Measurements from ENCODE around the gene MRPL34.

The MRPL34 gene

GRCh38 chr19:17347361-17347760 lies 41.7 kb downstream of the MRPL34 start:
- no peak for DNase-seq

- no peak for DNase-seq
Observed at GRCh38 chr19:17347877-17348276, 42.2 kb downstream of the MRPL34 start.

- DNase-seq, result no peak
Observed at GRCh38 chr19:17348700-17349099, 43.0 kb downstream of the MRPL34 start.

- no peak for DNase-seq
Observed at GRCh38 chr19:17351815-17352435, 46.3 kb downstream of the MRPL34 start.

GRCh38 chr19:17352608-17353280 lies 47.1 kb downstream of the MRPL34 start:
- no peak for DNase-seq

DNA sequence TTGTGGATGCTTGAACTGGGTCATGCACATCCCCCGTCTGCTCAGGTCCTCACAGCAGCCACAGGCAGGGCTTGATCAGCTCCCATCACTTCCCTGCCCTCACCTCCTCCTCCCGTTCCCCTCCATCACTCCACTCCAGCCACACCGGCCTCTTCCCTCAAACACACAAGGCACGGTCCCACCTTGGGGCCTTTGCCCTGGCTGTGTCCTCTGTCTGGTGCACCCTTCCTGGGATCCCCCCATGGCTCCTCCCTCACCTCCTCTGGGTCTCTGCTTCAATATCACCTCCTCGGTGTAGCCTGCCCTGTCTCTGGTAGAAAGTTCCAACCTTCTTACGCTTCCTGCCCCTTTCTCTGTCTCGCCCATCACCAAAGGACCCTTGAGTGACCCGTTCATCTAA lies 47.7 kb downstream of the MRPL34 start:
- no peak for DNase-seq

All from activated CD4-positive, CD25-positive, alpha-beta regulatory T cell treated with anti-CD3 and anti-CD28 coated beads, Interleukin-2, amount 50 U/mL, for 72 hours (primary cell).